Small intestine (tissue), 7 donors: ENCODE data around the gene SLC66A1. TPM values are rescaled to one million over a fixed set of nuclear protein-coding genes. Genes with fewer than 3 reads are reported as not detected.
"Not testable (repeated sequence)": the region's sequence is repeated elsewhere in the genome, so short reads cannot be mapped to it uniquely, and the experiment has no call there.

Experiments used
- DNase-seq, 2 donors: peaks; one replicate each; pipeline versions ENCODE4 v3.0.0 to v3.0.0-alpha.2; 2013
- FAIRE-seq: peaks from 2 replicates; lab custom pipeline; 2012; peaks lifted over from hg19 to GRCh38; lab: Jason Lieb, UNC
- H3K27ac ChIP-seq, 3 donors: one replicate each; pipeline ENCODE4 v1.5.1; 2013; ENCODE audit warnings: low read length in 2 of 3, mild to moderate bottlenecking in 2 of 3, control low read depth in 1 of 3, inconsistent platforms in 1 of 3, low read depth in 1 of 3, moderate library complexity in 1 of 3
- H3K27me3 ChIP-seq, 3 donors: one replicate each; pipeline ENCODE4 v1.6.1; 2013; ENCODE audit warnings: low read length in 3 of 3, inconsistent platforms in 1 of 3; ENCODE audit not compliant: control insufficient read depth in 3 of 3, insufficient read depth in 3 of 3
- H3K36me3 ChIP-seq, 3 donors: one replicate each; pipeline ENCODE4 v1.6.1; 2013; ENCODE audit warnings: low read length in 3 of 3, inconsistent platforms in 1 of 3, low read depth in 1 of 3, mild to moderate bottlenecking in 1 of 3, moderate library complexity in 1 of 3; ENCODE audit not compliant: control insufficient read depth in 3 of 3, insufficient read depth in 2 of 3
- H3K4me1 ChIP-seq, 3 donors: one replicate each; pipeline ENCODE4 v1.6.1; 2013; ENCODE audit warnings: low read length in 2 of 3, inconsistent platforms in 1 of 3, low read depth in 1 of 3, mild to moderate bottlenecking in 1 of 3, moderate library complexity in 1 of 3; ENCODE audit not compliant: control insufficient read depth in 3 of 3, insufficient read depth in 2 of 3
- H3K4me3 ChIP-seq, 3 donors: one replicate each; pipeline ENCODE4 v1.5.1; 2013; ENCODE audit warnings: low read length in 3 of 3, control low read depth in 1 of 3, inconsistent platforms in 1 of 3, low read depth in 1 of 3, mild to moderate bottlenecking in 1 of 3, moderate library complexity in 1 of 3
- H3K9me3 ChIP-seq, 2 donors: one replicate each; pipeline ENCODE4 v1.6.1; 2013; ENCODE audit warnings: low read depth in 1 of 2, low read length in 1 of 2; ENCODE audit not compliant: control insufficient read depth in 2 of 2, insufficient read depth in 1 of 2
- WGBS, 3 donors: extraction: QIAGEN DNeasy Blood & Tissue Kit; methylation state at CpG; one replicate each; pipeline ENCODE4 v1.1.7; 2013; 5-methylcytosine and 5-hydroxymethylcytosine counted together
- polyA plus RNA-seq, 4 donors: library from polyadenylated mRNA; stranded (reverse) in 3 of 4; unstranded in 1 of 4; fragments of 200-250 nt in 3 of 4; fragments of 120-200 nt in 1 of 4; gene quantifications; one replicate each; pipeline versions ENCODE4 v1.2.1 to v1.2.3, GENCODE V29; 2013
- donor health status: healthy with polysubstance abuse.
- donor health status: control.
- donor health status: control.
- donor health status: Bipolar disorder and iron deficiency.
- donor health status: healthy.

Gene SLC66A1
- polyA plus RNA-seq, 4 donors = 14.6 to 46.7 (median 30.0) TPM

GRCh38 chr1:19273106-19273843 lies 38.9 kb upstream of the SLC66A1 start:
- H3K36me3 ChIP-seq = peaks cover 0 to 26% (median 13%) of the 10 kb centered on the region in 3 donors
- peaks cover 0 to 2% (median 0%) of the 10 kb centered on the region in 3 donors for H3K27me3 ChIP-seq
- peak overlapping the region in 2 of 3 donors; percentile 63 to 76 for H3K4me3 ChIP-seq
- peaks cover 0 to 3% of the 10 kb centered on the region in 2 donors for H3K9me3 ChIP-seq
- DNase-seq (peak; percentile 74 to 97), FAIRE-seq (no peak)
- H3K27ac ChIP-seq = peak overlapping the region; percentile 69 to 98 (median 87)
- WGBS, 3 donors = 25 to 68% (median 41%) methylated on average over 17 to 22 of the region's 22 CpGs
- H3K4me1 ChIP-seq = peaks cover 0 to 29% (median 2%) of the 10 kb centered on the region in 3 donors

- not testable (repeated sequence) for FAIRE-seq, H3K9me3 ChIP-seq, H3K27me3 ChIP-seq
- Histone ChIP-seq H3K27ac (peak overlapping the region; percentile 69 to 98 (median 96)), H3K36me3 (peaks cover 0 to 19% (median 13%) of the 10 kb centered on the region in 3 donors), H3K4me3 (peak overlapping the region in 2 of 3 donors; percentile 63 to 76), H3K4me1 (peaks cover 0 to 29% (median 2%) of the 10 kb centered on the region in 3 donors)
- DNase-seq = peak; percentile 82 to 87
- WGBS, 3 donors = 16 to 23% (median 20%) methylated on average over 39 to 59 of the region's 66 CpGs
Observed at GRCh38 chr1:19273844-19274531, 38.1 kb upstream of the SLC66A1 start.

GRCh38 chr1:19274636-19275035 lies 37.5 kb upstream of the SLC66A1 start:
- DNase-seq (peak; percentile 73 to 78), FAIRE-seq (no peak)
- peak overlapping the region in 2 of 3 donors; percentile 54 to 76 for H3K4me3 ChIP-seq
- 54 to 81% (median 71%) methylated on average over 5 of the region's 5 CpGs for WGBS, 3 donors
- H3K27me3 ChIP-seq = peaks cover 0 to 2% (median 0%) of the 10 kb centered on the region in 3 donors
- H3K4me1 ChIP-seq = peaks cover 0 to 26% (median 2%) of the 10 kb centered on the region in 3 donors
- peaks cover 2 to 13% (median 6%) of the 10 kb centered on the region in 3 donors for H3K36me3 ChIP-seq
- peaks cover 0 to 3% of the 10 kb centered on the region in 2 donors for H3K9me3 ChIP-seq
- H3K27ac ChIP-seq = peak overlapping the region; percentile 52 to 98 (median 96)

- WGBS, 3 donors = 96% methylated on average over 9 of the region's 9 CpGs
- no peak overlapping the region for H3K4me3 ChIP-seq
- H3K36me3 ChIP-seq = peaks cover 7 to 28% (median 21%) of the 10 kb centered on the region in 3 donors
- FAIRE-seq (no peak), DNase-seq (no peak)
- H3K9me3 ChIP-seq = no peaks in the 10 kb centered on the region
- H3K27me3 ChIP-seq = no peaks in the 10 kb centered on the region
- peaks cover 0 to 20% (median 0%) of the 10 kb centered on the region in 3 donors for H3K4me1 ChIP-seq
- no peak overlapping the region for H3K27ac ChIP-seq
Observed at GRCh38 chr1:19283891-19284290, 28.2 kb upstream of the SLC66A1 start.

- peaks cover 3 to 28% (median 21%) of the 10 kb centered on the region in 3 donors for H3K36me3 ChIP-seq
- no peaks in the 10 kb centered on the region for H3K9me3 ChIP-seq
- 70 to 80% (median 72%) methylated on average over 8 of the region's 8 CpGs for WGBS, 3 donors
- FAIRE-seq (no peak), DNase-seq (peak in 1 of 2 donors; percentile 16)
- peaks cover 0 to 24% (median 0%) of the 10 kb centered on the region in 3 donors for H3K4me1 ChIP-seq
- no peaks in the 10 kb centered on the region for H3K27me3 ChIP-seq
- H3K27ac ChIP-seq = peak overlapping the region in 1 of 3 donors; percentile 69
- H3K4me3 ChIP-seq = no peak overlapping the region
Observed at GRCh38 chr1:19284881-19285280, 27.2 kb upstream of the SLC66A1 start.

GRCh38 chr1:19285366-19285765 lies 26.8 kb upstream of the SLC66A1 start:
- not testable (repeated sequence) for H3K9me3 ChIP-seq, FAIRE-seq, H3K27me3 ChIP-seq, DNase-seq
- Histone ChIP-seq H3K27ac (peak overlapping the region in 2 of 3 donors; percentile 93 to 94), H3K4me3 (peak overlapping the region in 1 of 3 donors; percentile 96), H3K4me1 (peaks cover 0 to 24% (median 0%) of the 10 kb centered on the region in 3 donors), H3K36me3 (peaks cover 3 to 28% (median 21%) of the 10 kb centered on the region in 3 donors)
- 31 to 73% (median 59%) methylated on average over 3 of the region's 3 CpGs for WGBS, 3 donors

GRCh38 chr1:19285807-19286206 lies 26.3 kb upstream of the SLC66A1 start:
- Histone ChIP-seq H3K27ac (peak overlapping the region in 2 of 3 donors; percentile 93 to 94), H3K4me1 (peaks cover 0 to 24% (median 0%) of the 10 kb centered on the region in 3 donors), H3K36me3 (peaks cover 3 to 28% (median 21%) of the 10 kb centered on the region in 3 donors), H3K4me3 (peak overlapping the region in 1 of 3 donors; percentile 96)
- H3K9me3 ChIP-seq, H3K27me3 ChIP-seq, FAIRE-seq: not testable (repeated sequence)
- peak in 1 of 2 donors; percentile 56 for DNase-seq
- 0 to 60% (median 41%) methylated on average over 1 to 3 of the region's 3 CpGs for WGBS, 3 donors
